Small intestine (tissue), 7 donors: ENCODE measurements around the gene NSDHL. TPM values are rescaled to one million over a fixed set of nuclear protein-coding genes. Genes with fewer than 3 reads are reported as not detected.
A peak's percentile ranks its signal among the peaks of the same experiment; 100 is the strongest.
"Not testable (repeated sequence)": the region's sequence is repeated elsewhere in the genome, so short reads cannot be mapped to it uniquely, and the experiment has no call there.

Experiments used
- DNase-seq, 2 donors: peaks; one replicate each; pipeline versions ENCODE4 v3.0.0 to v3.0.0-alpha.2; 2013
- FAIRE-seq: peaks from 2 replicates; lab custom pipeline; 2012; peaks lifted over from hg19 to GRCh38; lab: Jason Lieb, UNC
- H3K27ac ChIP-seq, 3 donors: one replicate each; pipeline ENCODE4 v1.5.1; 2013; ENCODE audit warnings: low read length in 2 of 3, mild to moderate bottlenecking in 2 of 3, control low read depth in 1 of 3, inconsistent platforms in 1 of 3, low read depth in 1 of 3, moderate library complexity in 1 of 3
- H3K27me3 ChIP-seq, 3 donors: one replicate each; pipeline ENCODE4 v1.6.1; 2013; ENCODE audit warnings: low read length in 3 of 3, inconsistent platforms in 1 of 3; ENCODE audit not compliant: control insufficient read depth in 3 of 3, insufficient read depth in 3 of 3
- H3K36me3 ChIP-seq, 3 donors: one replicate each; pipeline ENCODE4 v1.6.1; 2013; ENCODE audit warnings: low read length in 3 of 3, inconsistent platforms in 1 of 3, low read depth in 1 of 3, mild to moderate bottlenecking in 1 of 3, moderate library complexity in 1 of 3; ENCODE audit not compliant: control insufficient read depth in 3 of 3, insufficient read depth in 2 of 3
- H3K4me1 ChIP-seq, 3 donors: one replicate each; pipeline ENCODE4 v1.6.1; 2013; ENCODE audit warnings: low read length in 2 of 3, inconsistent platforms in 1 of 3, low read depth in 1 of 3, mild to moderate bottlenecking in 1 of 3, moderate library complexity in 1 of 3; ENCODE audit not compliant: control insufficient read depth in 3 of 3, insufficient read depth in 2 of 3
- H3K4me3 ChIP-seq, 3 donors: one replicate each; pipeline ENCODE4 v1.5.1; 2013; ENCODE audit warnings: low read length in 3 of 3, control low read depth in 1 of 3, inconsistent platforms in 1 of 3, low read depth in 1 of 3, mild to moderate bottlenecking in 1 of 3, moderate library complexity in 1 of 3
- H3K9me3 ChIP-seq, 2 donors: one replicate each; pipeline ENCODE4 v1.6.1; 2013; ENCODE audit warnings: low read depth in 1 of 2, low read length in 1 of 2; ENCODE audit not compliant: control insufficient read depth in 2 of 2, insufficient read depth in 1 of 2
- WGBS, 3 donors: extraction: QIAGEN DNeasy Blood & Tissue Kit; methylation state at CpG; one replicate each; pipeline ENCODE4 v1.1.7; 2013; 5-methylcytosine and 5-hydroxymethylcytosine counted together
- polyA plus RNA-seq, 4 donors: library from polyadenylated mRNA; stranded (reverse) in 3 of 4; unstranded in 1 of 4; fragments of 200-250 nt in 3 of 4; fragments of 120-200 nt in 1 of 4; gene quantifications; one replicate each; pipeline versions ENCODE4 v1.2.1 to v1.2.3, GENCODE V29; 2013
- donor health status: healthy with polysubstance abuse.
- donor health status: control.
- donor health status: control.
- donor health status: Bipolar disorder and iron deficiency.
- donor health status: healthy.

NSDHL gene
- polyA plus RNA-seq, 4 donors, result 13.8 to 28.4 (median 19.9) TPM

- peak overlapping the region; percentile 49 to 72 (median 64) for H3K4me3 ChIP-seq
- DNase-seq (peak in 1 of 2 donors; percentile 13), FAIRE-seq (no peak)
- no peaks in the 10 kb centered on the region for H3K9me3 ChIP-seq
- no peaks in the 10 kb centered on the region for H3K4me1 ChIP-seq
- WGBS, 3 donors, result 4 to 35% (median 12%) methylated on average over 10 of the region's 10 CpGs
- H3K36me3 ChIP-seq, result peaks cover 0 to 18% (median 0%) of the 10 kb centered on the region in 3 donors
- no peaks in the 10 kb centered on the region for H3K27me3 ChIP-seq
- peak overlapping the region in 2 of 3 donors; percentile 58 to 79 for H3K27ac ChIP-seq
These were observed 528 bp downstream of the NSDHL start for GRCh38 chrX:152831391-152831790.

- Histone ChIP-seq H3K4me3 (no peak overlapping the region), H3K4me1 (no peaks in the 10 kb centered on the region), H3K9me3 (no peaks in the 10 kb centered on the region), H3K36me3 (peaks cover 0 to 18% (median 0%) of the 10 kb centered on the region in 3 donors), H3K27ac (no peak overlapping the region), H3K27me3 (no peaks in the 10 kb centered on the region)
- FAIRE-seq, result no peak
- DNase-seq, result no peak
- 93 to 94% (median 94%) methylated on average over 5 of the region's 5 CpGs for WGBS, 3 donors
These were observed 1.7 kb downstream of the NSDHL start for GRCh38 chrX:152832520-152832919.

GRCh38 chrX:152833378-152833777, 2.5 kb downstream of the NSDHL start:
- DNase-seq (no peak), FAIRE-seq (no peak)
- Histone ChIP-seq H3K4me3 (no peak overlapping the region), H3K4me1 (no peaks in the 10 kb centered on the region), H3K27me3 (no peaks in the 10 kb centered on the region), H3K9me3 (no peaks in the 10 kb centered on the region), H3K27ac (no peak overlapping the region), H3K36me3 (peaks cover 0 to 18% (median 0%) of the 10 kb centered on the region in 3 donors)
- WGBS, 3 donors, result 77 to 82% (median 82%) methylated on average over 4 of the region's 4 CpGs

GRCh38 chrX:152835470-152835869, 4.6 kb downstream of the NSDHL start:
- not testable (repeated sequence) for H3K27me3 ChIP-seq, H3K4me1 ChIP-seq, H3K9me3 ChIP-seq, FAIRE-seq, H3K27ac ChIP-seq, DNase-seq, H3K4me3 ChIP-seq
- 92 to 100% (median 94%) methylated on average over 1 of the region's 1 CpG for WGBS, 3 donors
- H3K36me3 ChIP-seq, result peaks cover 0 to 14% (median 0%) of the 10 kb centered on the region in 3 donors

GRCh38 chrX:152842772-152843338, 12.0 kb downstream of the NSDHL start:
- WGBS, 3 donors, result 90 to 95% (median 93%) methylated on average over 10 of the region's 10 CpGs
- H3K36me3 ChIP-seq, result peaks cover 0 to 11% (median 0%) of the 10 kb centered on the region in 3 donors
- no peak for FAIRE-seq

GRCh38 chrX:152843852-152844251, 13.0 kb downstream of the NSDHL start:
- DNase-seq (peak in 1 of 2 donors; percentile 17), FAIRE-seq (no peak)
- H3K4me1 ChIP-seq, result no peaks in the 10 kb centered on the region
- peaks cover 0 to 11% (median 0%) of the 10 kb centered on the region in 3 donors for H3K36me3 ChIP-seq
- no peak overlapping the region for H3K4me3 ChIP-seq
- H3K9me3 ChIP-seq, result no peaks in the 10 kb centered on the region
- H3K27ac ChIP-seq, result no peak overlapping the region
- no peaks in the 10 kb centered on the region for H3K27me3 ChIP-seq
- WGBS, 3 donors, result 68 to 77% (median 69%) methylated on average over 5 of the region's 5 CpGs

More at GRCh38 chrX:152842772-152843338, 12.0 kb downstream of the NSDHL start:
- Histone ChIP-seq H3K4me1 (no peaks in the 10 kb centered on the region), H3K27ac (no peak overlapping the region), H3K27me3 (no peaks in the 10 kb centered on the region), H3K9me3 (no peaks in the 10 kb centered on the region), H3K4me3 (no peak overlapping the region)
- no peak for DNase-seq

- no peaks in the 10 kb centered on the region for H3K4me1 ChIP-seq
- H3K27ac ChIP-seq, result peak overlapping the region in 1 of 3 donors; percentile 22
- FAIRE-seq, result no peak
- H3K9me3 ChIP-seq, result no peaks in the 10 kb centered on the region
- whole genome bisulfite sequencing, 3 donors, result 76 to 89% (median 78%) methylated on average over 6 of the region's 6 CpGs
- peaks cover 0 to 12% (median 0%) of the 10 kb centered on the region in 3 donors for H3K36me3 ChIP-seq
- H3K4me3 ChIP-seq, result no peak overlapping the region
- no peaks in the 10 kb centered on the region for H3K27me3 ChIP-seq
- DNase-seq, result no peak
These were observed 13.4 kb downstream of the NSDHL start for GRCh38 chrX:152844256-152844655.

GRCh38 chrX:152845618-152846240, 14.9 kb downstream of the NSDHL start:
- H3K27ac ChIP-seq, result no peak overlapping the region
- H3K36me3 ChIP-seq, result peaks cover 2 to 16% (median 2%) of the 10 kb centered on the region in 3 donors
- no peak for FAIRE-seq
- H3K9me3 ChIP-seq, result no peaks in the 10 kb centered on the region
- no peak overlapping the region for H3K4me3 ChIP-seq
- H3K4me1 ChIP-seq, result no peaks in the 10 kb centered on the region
- 72 to 86% (median 79%) methylated on average over 17 of the region's 17 CpGs for WGBS, 3 donors
- no peak for DNase-seq
- H3K27me3 ChIP-seq, result no peaks in the 10 kb centered on the region
